DMS153 treated with DMSO at 0.1 percent for 48 hours (cell line): ENCODE data around the gene CNTRL.
"Not testable (repeated sequence)": the region's sequence is repeated elsewhere in the genome, so short reads cannot be mapped to it uniquely, and the experiment has no call there.

Experiments used
- DNase-seq: peaks from one replicate; lab custom pipeline; 2025; ENCODE audit not compliant: unreplicated experiment; lab: John Stamatoyannopoulos, UW

CNTRL gene

GRCh38 chr9:121074370-121075250, at the start of gene CNTRL:
Gene CNTRL, plus strand, starts transcription at chr9:121074955. Its CDS starts 13,372 bp downstream, at chr9:121088327.
- DNase-seq: peak; percentile 89

- DNase-seq: no peak
Measured at GRCh38 chr9:121026260-121026691, 48.5 kb upstream of the CNTRL start.

GRCh38 chr9:121026768-121027167, 48.0 kb upstream of the CNTRL start:
- no peak for DNase-seq

- not testable (repeated sequence) for DNase-seq
Measured at GRCh38 chr9:121028285-121028684, 46.5 kb upstream of the CNTRL start.

GRCh38 chr9:121029469-121029868, 45.3 kb upstream of the CNTRL start:
- no peak for DNase-seq

GRCh38 chr9:121034529-121034928, 40.2 kb upstream of the CNTRL start:
- no peak for DNase-seq

- not testable (repeated sequence) for DNase-seq
Measured at GRCh38 chr9:121035717-121036116, 39.0 kb upstream of the CNTRL start.

GRCh38 chr9:121038362-121038761, 36.4 kb upstream of the CNTRL start:
- DNase-seq: no peak

- DNase-seq: no peak
Measured at GRCh38 chr9:121038804-121039203, 36.0 kb upstream of the CNTRL start.

GRCh38 chr9:121048175-121048574, 26.6 kb upstream of the CNTRL start:
- no peak for DNase-seq

- no peak for DNase-seq
Measured at GRCh38 chr9:121048618-121049017, 26.1 kb upstream of the CNTRL start.

- no peak for DNase-seq
Measured at GRCh38 chr9:121050128-121050988, 24.4 kb upstream of the CNTRL start, which contains the start of gene C5. Gene C5, minus strand, starts transcription at chr9:121050275. Its CDS starts 29 bp downstream, at chr9:121050246.

- DNase-seq: no peak
Measured at GRCh38 chr9:121053544-121053943, 21.2 kb upstream of the CNTRL start.

GRCh38 chr9:121055642-121056143, 19.1 kb upstream of the CNTRL start:
- no peak for DNase-seq

GRCh38 chr9:121057821-121058220, 16.9 kb upstream of the CNTRL start:
- DNase-seq: no peak

GRCh38 chr9:121059513-121059912, 15.2 kb upstream of the CNTRL start:
- no peak for DNase-seq

- peak; percentile 59 for DNase-seq
Measured at GRCh38 chr9:121059998-121060636, 14.6 kb upstream of the CNTRL start.

GRCh38 chr9:121066850-121067249, 7.9 kb upstream of the CNTRL start:
- no peak for DNase-seq

- DNase-seq: no peak
Measured at GRCh38 chr9:121067640-121068039, 7.1 kb upstream of the CNTRL start.

- DNase-seq: no peak
Measured at GRCh38 chr9:121069396-121069795, 5.4 kb upstream of the CNTRL start.

- no peak for DNase-seq
Measured at GRCh38 chr9:121071370-121071755, 3.4 kb upstream of the CNTRL start.
